AG09319 (cell line): ENCODE data around the gene CYP4F11.
"Not testable (repeated sequence)": the region's sequence is repeated elsewhere in the genome, so short reads cannot be mapped to it uniquely, and the experiment has no call there.

ENCODE experiments used
- DNase-seq: peaks from one replicate; pipeline ENCODE4 v3.0.0-alpha.2; 2010; ENCODE audit warnings: low read depth; ENCODE audit errors: extremely low read depth
- CTCF ChIP-seq: IDR thresholded peaks from 2 replicates; pipeline ENCODE4 v1.5.1; 2011; ENCODE audit warnings: low read depth, mild to moderate bottlenecking, inconsistent platforms, low read length, moderate library complexity

The CYP4F11 gene

GRCh38 chr19:15919243-15919642 lies 15.1 kb downstream of the CYP4F11 start:
- no peak for TF ChIP-seq CTCF
- DNase-seq, result no peak

- DNase-seq, result no peak
- no peak for TF ChIP-seq CTCF
Measured at GRCh38 chr19:15915109-15915508, 19.2 kb downstream of the CYP4F11 start.

GRCh38 chr19:15913830-15914229 lies 20.5 kb downstream of the CYP4F11 start:
- DNase-seq, result no peak
- no peak for TF ChIP-seq CTCF

- DNase-seq, result no peak
- no peak for TF ChIP-seq CTCF
Measured at GRCh38 chr19:15913384-15913783, 20.9 kb downstream of the CYP4F11 start.

- TF ChIP-seq CTCF, result no peak
- no peak for DNase-seq
Measured at GRCh38 chr19:15911599-15912235, 22.6 kb downstream of the CYP4F11 start.

GRCh38 chr19:15905026-15905425 lies 29.3 kb downstream of the CYP4F11 start:
- DNase-seq, result no peak
- no peak for TF ChIP-seq CTCF

GRCh38 chr19:15902898-15903297 lies 31.4 kb downstream of the CYP4F11 start:
- not testable (repeated sequence) for DNase-seq

- no peak for DNase-seq
- no peak for TF ChIP-seq CTCF
Measured at GRCh38 chr19:15902254-15902653, 32.1 kb downstream of the CYP4F11 start.
